Testis (tissue), 3 donors: Measurements from ENCODE around the gene NAPSA. TPM values are rescaled to one million over a fixed set of nuclear protein-coding genes. Genes with fewer than 3 reads are reported as not detected.

ENCODE experiments used
- DNase-seq: peaks from one replicate; pipeline ENCODE4 v3.0.0-alpha.2; 2019
- H3K27ac ChIP-seq, 2 donors: fragments of 200-600 bp; sonication (generic); one replicate each; pipeline ENCODE4 v1.5.1; 2019
- H3K27me3 ChIP-seq: fragments of 200-600 bp; sonication (generic); one replicate; pipeline ENCODE4 v1.5.1; 2019
- H3K36me3 ChIP-seq: fragments of 200-600 bp; sonication (generic); one replicate; pipeline ENCODE4 v1.5.1; 2017; ENCODE audit warnings: low read depth; ENCODE audit errors: missing control alignments
- H3K4me1 ChIP-seq: fragments of 200-600 bp; sonication (generic); one replicate; pipeline ENCODE4 v1.5.1; 2019
- H3K4me3 ChIP-seq, 2 donors: fragments of 200-600 bp; sonication (generic); one replicate each; pipeline ENCODE4 v1.5.1; 2017 to 2019
- H3K9me3 ChIP-seq: fragments of 200-600 bp; sonication (generic); one replicate; pipeline ENCODE4 v1.5.1; 2017
- POLR2A ChIP-seq: fragments of 450-650 bp; IDR thresholded peaks from one replicate; pipeline ENCODE4 v1.6.1; 2017; ENCODE audit warnings: antibody characterized with exemption, mild to moderate bottlenecking, moderate library complexity
- WGBS, 2 donors: methylation state at CpG; one replicate each; pipeline ENCODE4 v1.1.5; 2018; 5-methylcytosine and 5-hydroxymethylcytosine counted together
- intact Hi-C: fragments of 100-400 bp; cut with DNase I; formaldehyde crosslinking; loops from one replicate; pipeline ENCODE4 v1.15.1; 2023; ENCODE audit warnings: low total_unique reads
- polyA plus RNA-seq: library from polyadenylated mRNA; stranded (reverse); fragments of 350-450 nt; fragmentation: Illumina TruSeq; extraction: RNeasy Lipid Tissue Mini Kit (QIAGEN cat#74804); gene quantifications from one replicate; pipeline ENCODE4 v1.2.3, GENCODE V29; 2014; ENCODE audit warnings: low read depth, low replicate concordance; ENCODE audit not compliant: insufficient read depth
- total RNA-seq, 2 donors: library from RNA; depleted of rRNA; stranded (reverse); fragments of >200 nt; gene quantifications; one replicate each; pipeline ENCODE4 v1.2.3, GENCODE V29; 2016
- TF ChIP-seq, protein P1 (sequence below), 3 experiments: fragments of 450-650 bp in 2 of 3; fragments of 200-600 bp in 1 of 3; sonication (generic) in 1 of 3; IDR thresholded peaks; one replicate each; pipeline ENCODE4 v1.5.1; 2016 to 2019; ENCODE audit warnings: antibody characterized with exemption in 3 of 3, mild to moderate bottlenecking in 2 of 3, moderate library complexity in 1 of 3

NAPSA gene
- total and polyA plus RNA-seq, 3 donors from 2014 or later = 1.3 to 11.5 (median 2.0) TPM

- no peak for DNase-seq
- 95 to 96% methylated on average over 11 to 12 of the region's 12 CpGs for WGBS, 2 donors
- Histone ChIP-seq H3K27me3 (no peaks in the 10 kb centered on the region), H3K9me3 (no peaks in the 10 kb centered on the region), H3K4me3 (no peak overlapping the region), H3K4me1 (peaks cover 10% of the 10 kb centered on the region), H3K36me3 (no peaks in the 10 kb centered on the region), H3K27ac (no peak overlapping the region)
- intact Hi-C loops = no loop called here
- no peak for TF ChIP-seq POLR2A
- TF ChIP-seq, protein P1, sequence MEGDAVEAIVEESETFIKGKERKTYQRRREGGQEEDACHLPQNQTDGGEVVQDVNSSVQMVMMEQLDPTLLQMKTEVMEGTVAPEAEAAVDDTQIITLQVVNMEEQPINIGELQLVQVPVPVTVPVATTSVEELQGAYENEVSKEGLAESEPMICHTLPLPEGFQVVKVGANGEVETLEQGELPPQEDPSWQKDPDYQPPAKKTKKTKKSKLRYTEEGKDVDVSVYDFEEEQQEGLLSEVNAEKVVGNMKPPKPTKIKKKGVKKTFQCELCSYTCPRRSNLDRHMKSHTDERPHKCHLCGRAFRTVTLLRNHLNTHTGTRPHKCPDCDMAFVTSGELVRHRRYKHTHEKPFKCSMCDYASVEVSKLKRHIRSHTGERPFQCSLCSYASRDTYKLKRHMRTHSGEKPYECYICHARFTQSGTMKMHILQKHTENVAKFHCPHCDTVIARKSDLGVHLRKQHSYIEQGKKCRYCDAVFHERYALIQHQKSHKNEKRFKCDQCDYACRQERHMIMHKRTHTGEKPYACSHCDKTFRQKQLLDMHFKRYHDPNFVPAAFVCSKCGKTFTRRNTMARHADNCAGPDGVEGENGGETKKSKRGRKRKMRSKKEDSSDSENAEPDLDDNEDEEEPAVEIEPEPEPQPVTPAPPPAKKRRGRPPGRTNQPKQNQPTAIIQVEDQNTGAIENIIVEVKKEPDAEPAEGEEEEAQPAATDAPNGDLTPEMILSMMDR (IDR thresholded peaks at IDR 0.05) = no peak
These were observed 41.7 kb downstream of the NAPSA start for GRCh38 chr19:50323782-50324133.

DNA sequence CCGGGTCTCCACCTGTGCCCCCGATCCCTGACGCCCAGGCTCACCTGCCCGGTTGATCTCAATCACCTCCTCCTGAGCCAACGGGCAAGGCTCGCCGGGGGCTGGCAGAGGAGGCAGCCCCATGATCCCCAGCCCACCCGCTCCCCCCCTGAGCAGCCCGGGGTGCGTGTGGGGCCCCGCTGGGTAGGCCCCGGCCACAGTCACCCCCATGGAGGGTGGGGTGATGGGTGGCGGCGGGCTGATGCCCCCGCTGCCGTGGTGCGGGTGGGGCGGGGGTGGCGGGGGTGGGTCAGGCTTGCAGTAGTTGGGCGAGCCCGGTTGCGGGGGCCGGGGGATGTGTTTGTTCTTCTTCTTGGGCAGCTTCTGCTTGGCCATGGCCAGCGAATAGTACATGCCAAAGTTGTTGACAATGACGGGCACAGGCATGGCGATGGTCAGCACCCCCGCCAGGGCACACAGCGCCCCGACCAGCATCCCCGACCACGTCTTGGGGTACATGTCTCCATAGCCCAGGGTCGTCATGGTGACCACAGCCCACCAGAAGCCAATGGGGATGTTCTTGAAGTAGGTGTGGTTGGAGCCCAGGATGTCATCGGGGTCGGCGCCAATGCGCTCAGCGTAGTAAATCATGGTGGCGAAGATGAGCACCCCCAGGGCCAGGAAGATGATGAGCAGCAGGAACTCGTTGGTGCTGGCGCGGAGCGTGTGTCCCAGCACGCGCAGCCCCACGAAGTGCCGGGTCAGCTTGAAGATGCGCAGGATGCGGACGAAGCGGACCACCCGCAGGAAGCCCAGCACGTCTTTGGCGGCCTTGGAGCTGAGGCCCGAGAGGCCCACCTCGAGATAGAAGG lies 42.3 kb downstream of the NAPSA start:
- intact Hi-C loops = no loop called here
- H3K4me1 ChIP-seq = peaks cover 10% of the 10 kb centered on the region
- H3K36me3 ChIP-seq = no peaks in the 10 kb centered on the region
- 89 to 95% methylated on average over 35 to 55 of the region's 55 CpGs for WGBS, 2 donors
- H3K9me3 ChIP-seq = no peaks in the 10 kb centered on the region
- no peak for DNase-seq
- no peak overlapping the region for H3K27ac ChIP-seq
- no peak overlapping the region for H3K4me3 ChIP-seq
- TF ChIP-seq, protein P1 (IDR thresholded peaks at IDR 0.05) = no peak
- no peak for TF ChIP-seq POLR2A
- H3K27me3 ChIP-seq = no peaks in the 10 kb centered on the region

GRCh38 chr19:50322234-50322633 lies 43.2 kb downstream of the NAPSA start:
- TF ChIP-seq, protein P1 (IDR thresholded peaks at IDR 0.05) = no peak
- TF ChIP-seq POLR2A = no peak
- H3K36me3 ChIP-seq = no peaks in the 10 kb centered on the region
- intact Hi-C loops = no loop called here
- no peak for DNase-seq
- WGBS, 2 donors = 77% methylated on average over 12 of the region's 12 CpGs
- H3K27me3 ChIP-seq = no peaks in the 10 kb centered on the region
- no peak overlapping the region for H3K27ac ChIP-seq
- H3K9me3 ChIP-seq = no peaks in the 10 kb centered on the region
- no peak overlapping the region for H3K4me3 ChIP-seq
- peaks cover 10% of the 10 kb centered on the region for H3K4me1 ChIP-seq

DNA sequence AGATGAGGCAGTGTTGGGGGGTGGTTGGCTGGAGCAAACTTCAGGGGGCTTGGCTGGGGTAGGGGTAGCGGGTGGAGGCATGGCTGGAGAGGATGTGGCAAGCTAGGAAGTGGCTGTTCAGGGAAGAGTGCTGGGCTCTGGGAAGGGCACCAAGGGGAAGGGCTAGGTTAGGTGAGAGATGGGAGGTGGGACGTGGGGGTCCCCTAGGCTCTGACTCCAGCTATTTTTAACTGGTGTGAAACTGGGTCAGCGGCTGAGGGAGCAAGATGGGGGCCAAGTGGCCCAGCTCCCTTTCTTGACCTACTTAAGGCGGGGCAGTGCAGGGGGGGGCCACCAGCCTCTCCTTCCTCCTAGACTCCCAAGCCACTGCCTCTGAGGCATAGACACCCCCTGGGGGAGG lies 43.6 kb downstream of the NAPSA start:
- intact Hi-C loops = no loop called here
- H3K9me3 ChIP-seq = no peaks in the 10 kb centered on the region
- H3K4me3 ChIP-seq = no peak overlapping the region
- H3K27me3 ChIP-seq = no peaks in the 10 kb centered on the region
- TF ChIP-seq, protein P1 (IDR thresholded peaks at IDR 0.05) = no peak
- no peak for TF ChIP-seq POLR2A
- 82 to 95% methylated on average over 4 of the region's 4 CpGs for WGBS, 2 donors
- H3K36me3 ChIP-seq = no peaks in the 10 kb centered on the region
- H3K4me1 ChIP-seq = peaks cover 10% of the 10 kb centered on the region
- no peak overlapping the region for H3K27ac ChIP-seq
- DNase-seq = no peak

DNA sequence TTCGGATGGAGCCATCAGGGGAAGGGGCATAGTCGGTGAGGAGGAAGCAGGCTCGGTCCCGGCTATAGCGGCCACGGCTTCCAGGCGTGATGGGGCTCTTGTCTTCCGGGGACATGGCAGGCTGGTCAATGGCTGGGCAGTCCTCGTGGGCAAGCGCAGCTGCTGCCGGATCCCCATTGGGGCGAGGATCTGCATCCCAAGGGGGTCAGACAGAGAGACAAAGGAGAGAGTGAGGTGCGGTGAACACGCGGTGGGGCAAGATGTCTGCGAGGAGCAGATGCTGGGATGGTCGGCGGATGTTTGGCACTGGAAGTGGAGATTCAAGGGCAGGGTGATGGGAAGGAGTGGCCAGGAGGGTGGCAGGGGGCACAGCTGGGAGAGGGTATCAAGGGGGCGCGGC lies 44.8 kb downstream of the NAPSA start:
- H3K9me3 ChIP-seq = no peaks in the 10 kb centered on the region
- no peaks in the 10 kb centered on the region for H3K27me3 ChIP-seq
- no peak for DNase-seq
- no peaks in the 10 kb centered on the region for H3K36me3 ChIP-seq
- no peaks in the 10 kb centered on the region for H3K4me1 ChIP-seq
- intact Hi-C loops = no loop called here
- no peak overlapping the region for H3K4me3 ChIP-seq
- H3K27ac ChIP-seq = no peak overlapping the region
- no peak for TF ChIP-seq POLR2A
- TF ChIP-seq, protein P1 (IDR thresholded peaks at IDR 0.05) = no peak
- 87 to 91% methylated on average over 20 of the region's 20 CpGs for WGBS, 2 donors
